GDM1 (cell line): ENCODE measurements around the gene SEL1L.
"Not testable (repeated sequence)": the region's sequence is repeated elsewhere in the genome, so short reads cannot be mapped to it uniquely, and the experiment has no call there.

ENCODE experiments used
- DNase-seq: peaks from one replicate; lab custom pipeline; 2025; lab: John Stamatoyannopoulos, UW

The SEL1L gene

GRCh38 chr14:81533536-81534343 is at the start of gene SEL1L:
TSS of gene SEL1L (minus strand) at chr14:81533853. CDS start at chr14:81533744, 109 bp downstream.
- DNase-seq = peak; percentile 98

DNA sequence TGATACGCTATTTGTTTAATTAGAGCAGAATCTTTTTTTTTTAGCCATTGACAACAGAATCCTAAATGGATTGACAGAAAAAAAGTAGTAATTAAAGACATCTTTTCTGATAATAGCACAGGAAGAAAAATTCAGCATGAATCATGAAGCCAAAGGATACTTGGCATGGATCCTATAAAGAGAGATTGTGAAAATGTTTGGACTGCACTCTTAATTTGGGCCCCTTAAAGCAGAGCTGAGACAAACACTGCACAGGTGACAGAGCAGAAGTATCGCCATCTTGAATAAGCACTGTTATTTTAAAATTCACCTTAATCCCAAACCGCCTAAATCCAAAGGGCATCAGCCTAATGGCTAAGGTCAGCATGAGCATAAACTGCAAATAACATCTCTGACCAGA is 48.8 kb upstream of the SEL1L start:
- DNase-seq = no peak

GRCh38 chr14:81579115-81579514 is 45.5 kb upstream of the SEL1L start:
- DNase-seq = no peak

GRCh38 chr14:81571437-81571836 is 37.8 kb upstream of the SEL1L start:
- no peak for DNase-seq

DNA sequence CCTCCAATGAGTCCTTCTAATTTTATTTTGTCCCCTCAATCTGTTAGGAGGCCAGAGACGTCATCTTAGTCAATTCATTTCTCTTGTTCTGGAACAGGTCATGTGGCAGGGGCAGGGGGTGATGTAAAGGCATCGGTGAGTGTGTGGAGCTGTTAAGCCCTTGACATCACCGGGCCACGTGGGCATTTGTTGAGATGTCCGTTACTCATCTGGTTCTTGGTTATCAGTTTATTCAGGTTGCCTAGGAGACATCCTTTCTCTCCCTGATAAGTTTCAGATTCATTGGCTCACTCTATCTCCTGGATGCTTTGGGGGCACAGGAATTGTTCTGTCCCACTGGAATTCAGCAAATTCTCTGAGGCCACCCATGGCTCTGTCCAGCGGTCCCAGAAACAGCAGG is 33.6 kb upstream of the SEL1L start:
- no peak for DNase-seq

GRCh38 chr14:81565441-81566290 is 32.0 kb upstream of the SEL1L start:
- DNase-seq = no peak

DNA sequence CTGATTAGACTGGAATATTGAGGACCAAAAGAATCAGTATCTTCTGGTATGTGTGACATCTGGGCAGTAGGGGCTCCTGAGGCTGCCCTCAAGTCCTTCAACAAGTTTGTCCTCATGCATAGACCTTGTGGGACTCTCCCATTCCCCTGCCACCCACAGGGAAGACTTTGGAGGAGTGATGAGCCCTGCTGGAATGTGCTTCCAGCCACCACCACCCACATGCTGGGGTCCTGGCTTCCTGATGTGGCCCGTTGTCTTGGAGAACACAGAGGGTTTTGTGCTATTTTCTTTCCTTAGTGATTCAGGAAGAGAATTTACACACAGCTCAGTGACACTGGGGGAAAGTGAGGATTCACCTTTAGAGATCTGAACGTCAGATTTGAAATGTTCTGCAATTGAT is 29.2 kb upstream of the SEL1L start:
- no peak for DNase-seq

DNA sequence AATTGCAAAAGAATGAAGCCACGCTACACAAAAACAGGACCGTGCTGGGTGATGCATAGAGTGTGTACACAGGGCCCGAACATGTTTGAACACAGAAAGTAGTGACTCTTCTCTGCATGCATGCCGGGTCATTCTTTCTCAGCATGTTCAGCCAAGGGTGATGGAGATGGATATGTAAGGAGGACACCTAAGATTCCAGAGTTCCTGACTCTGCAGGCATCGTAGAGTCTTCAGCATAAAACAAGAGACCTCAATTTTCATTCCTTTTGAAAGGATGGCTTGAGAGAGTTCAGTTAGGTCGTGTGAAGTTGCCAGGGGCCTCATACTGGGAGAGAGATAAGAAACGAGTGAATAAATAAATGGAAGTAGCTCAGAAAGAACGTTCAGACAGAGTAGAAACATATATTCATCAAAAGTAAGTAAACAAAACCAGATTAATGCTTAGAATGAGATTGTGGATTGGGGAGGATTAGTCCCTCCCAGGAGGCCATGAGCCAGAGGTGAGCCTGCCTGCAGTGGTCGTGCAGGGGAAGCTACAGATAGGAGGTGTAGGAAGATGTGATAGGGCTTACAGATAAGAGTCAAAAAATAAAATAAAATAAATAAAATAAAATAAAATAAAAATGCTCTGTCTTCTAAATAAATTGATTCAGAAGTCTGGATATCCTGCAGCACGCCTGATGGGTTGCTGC is 27.6 kb upstream of the SEL1L start:
- no peak for DNase-seq

DNA sequence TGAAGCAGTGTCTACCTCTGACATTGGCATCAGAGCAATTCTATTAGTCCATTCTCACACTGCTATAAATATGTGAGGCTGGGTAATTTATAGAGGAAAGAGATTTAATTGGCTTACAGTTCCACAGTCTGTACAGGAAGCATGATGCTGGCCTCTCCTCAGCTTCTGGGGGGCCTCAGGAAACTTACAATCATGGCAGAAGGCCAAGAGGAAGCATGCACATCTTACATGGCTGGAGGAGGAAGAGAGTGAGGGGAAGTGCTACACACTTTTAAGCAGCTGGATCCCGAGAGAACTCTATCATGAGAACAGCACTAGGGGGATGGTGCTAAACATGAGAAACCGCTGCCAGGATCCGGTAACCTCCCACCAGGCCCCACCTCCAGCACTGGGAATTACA is 25.7 kb upstream of the SEL1L start:
- DNase-seq = peak; percentile 18

GRCh38 chr14:81557146-81557545 is 23.5 kb upstream of the SEL1L start:
- DNase-seq = no peak

- no peak for DNase-seq
These were observed 22.0 kb upstream of the SEL1L start for GRCh38 chr14:81555684-81556083.

GRCh38 chr14:81555051-81555450 is 21.4 kb upstream of the SEL1L start:
- no peak for DNase-seq

- no peak for DNase-seq
These were observed 17.8 kb upstream of the SEL1L start for GRCh38 chr14:81551471-81551870.

GRCh38 chr14:81550001-81550637 is 16.5 kb upstream of the SEL1L start:
- no peak for DNase-seq

- DNase-seq = not testable (repeated sequence)
These were observed 7.6 kb upstream of the SEL1L start for GRCh38 chr14:81541206-81541605.

DNA sequence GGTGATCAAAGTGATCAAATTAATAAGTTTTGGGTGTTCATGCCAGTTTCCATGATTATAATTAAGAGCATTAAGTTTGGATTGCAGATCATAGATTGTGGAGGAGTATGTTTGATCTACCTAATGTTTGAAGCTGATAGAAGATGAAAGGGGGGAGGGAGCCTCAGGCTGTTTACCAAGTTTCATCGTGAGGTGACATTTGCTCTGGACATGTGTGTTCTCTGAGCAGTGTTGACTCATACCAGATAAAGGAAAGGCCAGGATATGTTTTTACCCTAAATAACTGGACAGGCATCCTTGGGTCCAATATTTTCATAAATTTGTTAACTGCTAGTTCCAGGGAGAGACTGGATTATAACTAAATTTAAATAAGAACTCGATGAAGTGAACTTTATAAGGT is 3.5 kb upstream of the SEL1L start:
- DNase-seq = no peak

GRCh38 chr14:81536241-81536771 is 2.7 kb upstream of the SEL1L start:
- DNase-seq = no peak

- DNase-seq = no peak
These were observed 1.9 kb upstream of the SEL1L start for GRCh38 chr14:81535396-81536164.

GRCh38 chr14:81534510-81535074 is 939 bp upstream of the SEL1L start:
- DNase-seq = no peak

- DNase-seq = no peak
These were observed 479 bp downstream of the SEL1L start for GRCh38 chr14:81533212-81533535.

DNA sequence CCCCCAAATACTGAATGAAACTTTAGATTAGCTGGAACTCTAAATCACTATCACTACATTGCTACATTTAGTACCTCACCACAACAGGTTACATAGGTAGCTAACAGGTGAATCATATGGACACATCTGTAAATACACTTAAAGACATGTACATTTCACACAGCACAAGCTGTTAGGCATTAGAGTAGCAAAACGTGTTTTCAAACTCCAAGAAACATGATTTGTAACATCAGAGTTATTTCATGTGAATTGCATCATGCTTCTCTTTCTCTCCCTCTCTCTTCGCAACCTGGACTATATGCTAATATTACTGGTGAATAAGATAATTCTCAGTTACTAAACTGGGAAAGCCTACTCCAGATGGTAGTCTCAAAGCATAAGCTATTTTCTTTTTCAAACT is 4.3 kb downstream of the SEL1L start:
- DNase-seq = no peak
